ENCODE results near the gene CNOT4. TPM values are rescaled to one million over a fixed set of nuclear protein-coding genes. Genes with fewer than 3 reads are reported as not detected.

The CNOT4 gene
- total and polyA plus RNA-seq, 2 of the 8 experiments (the other 6 are each of a cell fraction or from before 2014, with no cell fraction given), result 10.9 to 25.8 TPM

- TF ChIP-seq, protein P1, sequence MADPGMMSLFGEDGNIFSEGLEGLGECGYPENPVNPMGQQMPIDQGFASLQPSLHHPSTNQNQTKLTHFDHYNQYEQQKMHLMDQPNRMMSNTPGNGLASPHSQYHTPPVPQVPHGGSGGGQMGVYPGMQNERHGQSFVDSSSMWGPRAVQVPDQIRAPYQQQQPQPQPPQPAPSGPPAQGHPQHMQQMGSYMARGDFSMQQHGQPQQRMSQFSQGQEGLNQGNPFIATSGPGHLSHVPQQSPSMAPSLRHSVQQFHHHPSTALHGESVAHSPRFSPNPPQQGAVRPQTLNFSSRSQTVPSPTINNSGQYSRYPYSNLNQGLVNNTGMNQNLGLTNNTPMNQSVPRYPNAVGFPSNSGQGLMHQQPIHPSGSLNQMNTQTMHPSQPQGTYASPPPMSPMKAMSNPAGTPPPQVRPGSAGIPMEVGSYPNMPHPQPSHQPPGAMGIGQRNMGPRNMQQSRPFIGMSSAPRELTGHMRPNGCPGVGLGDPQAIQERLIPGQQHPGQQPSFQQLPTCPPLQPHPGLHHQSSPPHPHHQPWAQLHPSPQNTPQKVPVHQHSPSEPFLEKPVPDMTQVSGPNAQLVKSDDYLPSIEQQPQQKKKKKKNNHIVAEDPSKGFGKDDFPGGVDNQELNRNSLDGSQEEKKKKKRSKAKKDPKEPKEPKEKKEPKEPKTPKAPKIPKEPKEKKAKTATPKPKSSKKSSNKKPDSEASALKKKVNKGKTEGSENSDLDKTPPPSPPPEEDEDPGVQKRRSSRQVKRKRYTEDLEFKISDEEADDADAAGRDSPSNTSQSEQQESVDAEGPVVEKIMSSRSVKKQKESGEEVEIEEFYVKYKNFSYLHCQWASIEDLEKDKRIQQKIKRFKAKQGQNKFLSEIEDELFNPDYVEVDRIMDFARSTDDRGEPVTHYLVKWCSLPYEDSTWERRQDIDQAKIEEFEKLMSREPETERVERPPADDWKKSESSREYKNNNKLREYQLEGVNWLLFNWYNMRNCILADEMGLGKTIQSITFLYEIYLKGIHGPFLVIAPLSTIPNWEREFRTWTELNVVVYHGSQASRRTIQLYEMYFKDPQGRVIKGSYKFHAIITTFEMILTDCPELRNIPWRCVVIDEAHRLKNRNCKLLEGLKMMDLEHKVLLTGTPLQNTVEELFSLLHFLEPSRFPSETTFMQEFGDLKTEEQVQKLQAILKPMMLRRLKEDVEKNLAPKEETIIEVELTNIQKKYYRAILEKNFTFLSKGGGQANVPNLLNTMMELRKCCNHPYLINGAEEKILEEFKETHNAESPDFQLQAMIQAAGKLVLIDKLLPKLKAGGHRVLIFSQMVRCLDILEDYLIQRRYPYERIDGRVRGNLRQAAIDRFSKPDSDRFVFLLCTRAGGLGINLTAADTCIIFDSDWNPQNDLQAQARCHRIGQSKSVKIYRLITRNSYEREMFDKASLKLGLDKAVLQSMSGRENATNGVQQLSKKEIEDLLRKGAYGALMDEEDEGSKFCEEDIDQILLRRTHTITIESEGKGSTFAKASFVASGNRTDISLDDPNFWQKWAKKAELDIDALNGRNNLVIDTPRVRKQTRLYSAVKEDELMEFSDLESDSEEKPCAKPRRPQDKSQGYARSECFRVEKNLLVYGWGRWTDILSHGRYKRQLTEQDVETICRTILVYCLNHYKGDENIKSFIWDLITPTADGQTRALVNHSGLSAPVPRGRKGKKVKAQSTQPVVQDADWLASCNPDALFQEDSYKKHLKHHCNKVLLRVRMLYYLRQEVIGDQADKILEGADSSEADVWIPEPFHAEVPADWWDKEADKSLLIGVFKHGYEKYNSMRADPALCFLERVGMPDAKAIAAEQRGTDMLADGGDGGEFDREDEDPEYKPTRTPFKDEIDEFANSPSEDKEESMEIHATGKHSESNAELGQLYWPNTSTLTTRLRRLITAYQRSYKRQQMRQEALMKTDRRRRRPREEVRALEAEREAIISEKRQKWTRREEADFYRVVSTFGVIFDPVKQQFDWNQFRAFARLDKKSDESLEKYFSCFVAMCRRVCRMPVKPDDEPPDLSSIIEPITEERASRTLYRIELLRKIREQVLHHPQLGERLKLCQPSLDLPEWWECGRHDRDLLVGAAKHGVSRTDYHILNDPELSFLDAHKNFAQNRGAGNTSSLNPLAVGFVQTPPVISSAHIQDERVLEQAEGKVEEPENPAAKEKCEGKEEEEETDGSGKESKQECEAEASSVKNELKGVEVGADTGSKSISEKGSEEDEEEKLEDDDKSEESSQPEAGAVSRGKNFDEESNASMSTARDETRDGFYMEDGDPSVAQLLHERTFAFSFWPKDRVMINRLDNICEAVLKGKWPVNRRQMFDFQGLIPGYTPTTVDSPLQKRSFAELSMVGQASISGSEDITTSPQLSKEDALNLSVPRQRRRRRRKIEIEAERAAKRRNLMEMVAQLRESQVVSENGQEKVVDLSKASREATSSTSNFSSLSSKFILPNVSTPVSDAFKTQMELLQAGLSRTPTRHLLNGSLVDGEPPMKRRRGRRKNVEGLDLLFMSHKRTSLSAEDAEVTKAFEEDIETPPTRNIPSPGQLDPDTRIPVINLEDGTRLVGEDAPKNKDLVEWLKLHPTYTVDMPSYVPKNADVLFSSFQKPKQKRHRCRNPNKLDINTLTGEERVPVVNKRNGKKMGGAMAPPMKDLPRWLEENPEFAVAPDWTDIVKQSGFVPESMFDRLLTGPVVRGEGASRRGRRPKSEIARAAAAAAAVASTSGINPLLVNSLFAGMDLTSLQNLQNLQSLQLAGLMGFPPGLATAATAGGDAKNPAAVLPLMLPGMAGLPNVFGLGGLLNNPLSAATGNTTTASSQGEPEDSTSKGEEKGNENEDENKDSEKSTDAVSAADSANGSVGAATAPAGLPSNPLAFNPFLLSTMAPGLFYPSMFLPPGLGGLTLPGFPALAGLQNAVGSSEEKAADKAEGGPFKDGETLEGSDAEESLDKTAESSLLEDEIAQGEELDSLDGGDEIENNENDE (IDR thresholded peaks at IDR 0.05; ENCODE audit: insufficient replicate concordance, low read length), result no peak
- TF ChIP-seq EGR1 (IDR thresholded peaks at IDR 0.05; ENCODE audit: borderline replicate concordance, low read depth, low read length), result no peak
- no peak for TF ChIP-seq JUND (IDR thresholded peaks at IDR 0.05; ENCODE audit: low read length)
- TF ChIP-seq, protein P2, sequence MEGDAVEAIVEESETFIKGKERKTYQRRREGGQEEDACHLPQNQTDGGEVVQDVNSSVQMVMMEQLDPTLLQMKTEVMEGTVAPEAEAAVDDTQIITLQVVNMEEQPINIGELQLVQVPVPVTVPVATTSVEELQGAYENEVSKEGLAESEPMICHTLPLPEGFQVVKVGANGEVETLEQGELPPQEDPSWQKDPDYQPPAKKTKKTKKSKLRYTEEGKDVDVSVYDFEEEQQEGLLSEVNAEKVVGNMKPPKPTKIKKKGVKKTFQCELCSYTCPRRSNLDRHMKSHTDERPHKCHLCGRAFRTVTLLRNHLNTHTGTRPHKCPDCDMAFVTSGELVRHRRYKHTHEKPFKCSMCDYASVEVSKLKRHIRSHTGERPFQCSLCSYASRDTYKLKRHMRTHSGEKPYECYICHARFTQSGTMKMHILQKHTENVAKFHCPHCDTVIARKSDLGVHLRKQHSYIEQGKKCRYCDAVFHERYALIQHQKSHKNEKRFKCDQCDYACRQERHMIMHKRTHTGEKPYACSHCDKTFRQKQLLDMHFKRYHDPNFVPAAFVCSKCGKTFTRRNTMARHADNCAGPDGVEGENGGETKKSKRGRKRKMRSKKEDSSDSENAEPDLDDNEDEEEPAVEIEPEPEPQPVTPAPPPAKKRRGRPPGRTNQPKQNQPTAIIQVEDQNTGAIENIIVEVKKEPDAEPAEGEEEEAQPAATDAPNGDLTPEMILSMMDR (IDR thresholded peaks at IDR 0.05; ENCODE audit: control extremely low read depth in 1 of 3, insufficient read depth in 1 of 3, low read depth in 1 of 3, low read length in 3 of 3), result peak; percentile 90 to 98 (median 95)
- no peak for TF ChIP-seq SUZ12 (IDR thresholded peaks at IDR 0.05; ENCODE audit: low read length)
- TF ChIP-seq RNF2 (IDR thresholded peaks at IDR 0.05; ENCODE audit: borderline replicate concordance, low read depth, low read length, missing control alignments, poor library complexity, severe bottlenecking), result no peak
- no peak for TF ChIP-seq PHF8 (conservative IDR thresholded peaks at IDR 0.05; ENCODE audit: low read depth, low read length)
- no peak for TF ChIP-seq TAF7 (optimal IDR thresholded peaks at IDR 0.05; ENCODE audit: borderline replicate concordance, low read depth, low read length)
These were observed 174.2 kb downstream of the CNOT4 start (continued) for GRCh38 chr7:135335628-135336139.
